GM19351 (cell line): ENCODE results near the gene RGL1.

Experiments used
- ATAC-seq: cut with Tn5 transposase; IDR thresholded peaks from one replicate; pipeline ENCODE4 v1.9.1; 2021; ENCODE audit warnings: mild to moderate bottlenecking, moderate library complexity; ENCODE audit not compliant: unreplicated experiment

The RGL1 gene

GRCh38 chr1:183817576-183818288 lies 12.8 kb downstream of the RGL1 start:
- no peak for ATAC-seq

- ATAC-seq: no peak
These were observed 14.1 kb downstream of the RGL1 start for GRCh38 chr1:183819059-183819458.

GRCh38 chr1:183821309-183821888 lies 16.5 kb downstream of the RGL1 start:
- ATAC-seq: no peak

DNA sequence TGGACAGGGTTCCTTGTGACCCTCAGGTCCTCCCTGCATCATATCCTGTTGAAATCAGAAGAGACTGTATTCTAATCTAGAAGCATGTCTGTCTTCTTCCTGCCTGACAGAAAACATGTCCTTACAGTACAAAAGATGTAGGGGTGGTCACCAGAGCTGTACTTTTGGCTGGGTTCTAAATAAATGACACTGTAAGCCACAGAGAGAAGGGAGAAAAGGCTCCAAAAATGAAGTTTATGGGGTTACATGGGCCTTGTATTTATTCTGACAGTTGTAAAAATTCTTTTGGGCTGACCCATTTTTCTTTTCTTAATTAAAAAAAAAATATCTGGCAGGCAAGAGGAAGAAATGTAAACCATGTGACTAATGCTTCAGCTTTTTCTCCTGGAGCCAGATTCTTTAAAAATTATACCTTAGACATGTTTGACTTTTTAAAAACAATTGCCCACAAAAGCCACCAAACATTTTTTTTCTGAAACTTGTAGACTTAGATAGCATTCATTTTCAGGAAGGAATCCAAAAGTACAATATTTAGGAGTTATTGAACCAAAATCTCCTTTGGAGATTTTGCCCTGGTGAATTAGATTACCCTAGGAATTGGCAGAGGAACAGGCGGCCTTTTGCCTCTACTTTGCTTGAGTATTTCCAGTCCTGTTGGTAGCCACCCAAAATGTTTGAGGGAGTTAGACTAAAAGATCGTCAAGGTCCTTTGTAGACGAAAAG lies 17.1 kb downstream of the RGL1 start:
- ATAC-seq: no peak

- no peak for ATAC-seq
These were observed 19.4 kb downstream of the RGL1 start for GRCh38 chr1:183824291-183824690.

GRCh38 chr1:183827801-183828200 lies 22.9 kb downstream of the RGL1 start:
- ATAC-seq: no peak

- ATAC-seq: no peak
These were observed 25.5 kb downstream of the RGL1 start for GRCh38 chr1:183830389-183830788.

GRCh38 chr1:183831311-183831710 lies 26.4 kb downstream of the RGL1 start:
- no peak for ATAC-seq

GRCh38 chr1:183832459-183832858 lies 27.5 kb downstream of the RGL1 start:
- ATAC-seq: no peak

- ATAC-seq: no peak
These were observed 29.6 kb downstream of the RGL1 start for GRCh38 chr1:183834568-183834967.

- ATAC-seq: no peak
These were observed 31.7 kb downstream of the RGL1 start for GRCh38 chr1:183836598-183836997.

DNA sequence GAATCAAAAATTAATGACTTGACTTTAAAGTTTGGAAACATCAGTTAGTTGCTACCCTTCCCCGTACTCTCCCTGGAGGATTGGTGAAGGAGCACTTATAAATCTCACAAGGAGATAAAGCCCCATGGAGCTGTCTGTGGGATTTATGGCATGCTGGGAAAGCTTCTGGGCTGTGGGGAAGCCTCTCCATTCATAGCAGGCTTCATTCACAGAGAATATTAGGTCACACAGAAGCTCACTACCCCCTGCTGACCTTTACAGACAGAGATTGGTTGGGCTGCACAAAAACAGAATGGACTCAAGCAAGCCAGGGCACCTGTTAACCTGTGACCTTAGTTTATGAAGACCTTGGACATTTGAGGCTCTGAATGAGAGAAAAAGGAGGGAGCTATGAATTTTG lies 32.1 kb downstream of the RGL1 start:
- ATAC-seq: no peak

- no peak for ATAC-seq
These were observed 33.3 kb downstream of the RGL1 start for GRCh38 chr1:183838221-183838620.

DNA sequence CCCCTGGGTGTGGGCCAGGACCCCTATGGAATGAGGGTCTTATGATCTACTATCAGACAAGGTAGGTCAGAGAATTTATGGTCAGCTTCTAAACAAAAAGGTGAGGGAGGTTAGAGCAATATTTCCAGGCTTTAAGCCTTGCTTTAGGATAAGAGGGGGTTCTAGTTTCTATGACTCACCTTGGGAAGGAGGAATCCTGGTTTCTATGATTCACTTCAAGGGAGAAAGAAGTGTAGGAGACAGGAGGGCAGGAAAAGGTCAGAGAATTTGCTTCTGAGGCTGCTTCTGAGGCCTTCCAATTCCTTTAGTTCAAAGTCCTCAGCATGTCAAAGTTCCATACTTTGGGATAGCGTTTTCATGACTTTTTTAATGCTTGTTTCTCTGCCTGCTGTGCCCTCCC lies 35.2 kb downstream of the RGL1 start:
- no peak for ATAC-seq

- peak; percentile 46 for ATAC-seq
These were observed 36.6 kb downstream of the RGL1 start for GRCh38 chr1:183841550-183841949.

DNA sequence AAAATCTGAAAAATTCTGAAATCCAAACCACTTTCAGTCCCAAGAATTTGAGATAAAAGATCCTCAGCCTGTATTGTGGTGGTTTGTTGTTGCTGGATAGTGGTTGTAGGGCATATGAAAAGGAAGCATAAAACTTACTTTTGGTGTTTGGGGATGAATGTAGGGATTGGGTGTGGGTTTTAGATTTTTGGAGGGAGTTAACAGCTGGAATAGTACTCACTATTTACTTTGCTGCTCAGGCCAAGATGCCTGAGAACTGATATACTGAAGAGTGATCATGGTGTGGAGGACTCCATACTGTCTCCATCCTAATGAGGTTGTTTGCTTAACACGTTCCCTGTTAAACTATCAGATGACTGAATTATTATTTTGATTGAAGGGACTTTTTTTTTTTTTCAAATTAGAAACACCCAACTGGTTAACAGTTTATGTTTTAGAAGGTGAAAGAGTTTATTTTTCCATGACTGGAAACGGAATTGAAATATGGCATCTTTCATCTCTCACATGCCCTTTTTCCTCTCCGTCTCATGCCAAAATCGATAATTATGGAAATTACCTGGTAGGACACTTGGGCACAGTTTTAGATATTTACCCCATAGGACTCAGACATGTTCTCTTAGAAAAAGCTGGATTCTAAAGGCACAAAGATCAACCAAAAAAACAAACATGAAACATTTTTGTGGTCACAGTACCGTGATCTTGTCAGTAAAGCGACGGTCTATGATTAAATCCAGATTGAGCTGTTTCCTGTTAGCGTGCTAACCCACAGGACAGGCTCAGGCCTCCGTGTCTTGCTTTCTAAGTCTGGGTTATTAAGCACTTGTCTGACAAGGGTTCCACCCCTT lies 37.3 kb downstream of the RGL1 start:
- ATAC-seq: peak; percentile 90

DNA sequence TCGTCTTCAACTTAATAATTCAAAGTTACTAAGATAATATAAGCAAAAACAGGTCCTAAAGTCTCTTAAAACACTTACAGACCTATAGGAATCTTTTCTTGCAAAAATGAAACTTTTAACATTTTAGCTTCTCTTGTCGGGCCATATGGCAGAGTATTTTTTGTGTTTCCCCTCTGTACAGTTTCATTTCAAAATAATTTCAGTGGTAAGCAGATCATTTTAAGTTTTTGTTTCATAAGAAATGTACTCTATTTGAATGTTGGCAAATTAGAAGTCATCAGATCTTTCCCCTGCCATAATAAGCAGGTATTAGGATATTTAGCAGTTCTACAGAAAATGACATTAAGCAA lies 37.9 kb downstream of the RGL1 start:
- ATAC-seq: peak; percentile 39

DNA sequence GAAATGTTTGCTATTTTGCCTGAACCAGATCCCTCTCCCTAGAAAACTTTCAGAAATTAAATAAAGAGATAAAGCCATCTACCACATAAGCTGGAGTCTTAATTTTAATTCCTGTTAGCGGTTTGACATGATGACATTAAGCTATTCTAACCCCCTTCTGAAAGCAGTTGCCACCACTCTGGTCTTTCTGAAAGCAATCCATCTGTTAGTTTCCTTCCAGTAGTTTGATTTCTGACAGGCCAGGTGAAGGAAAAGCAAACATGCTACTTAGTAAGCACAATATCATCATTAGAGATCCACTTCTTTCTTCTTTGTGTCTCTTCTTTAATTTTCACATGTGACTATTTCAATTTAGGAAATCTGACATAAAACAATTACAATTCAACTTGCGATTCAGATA lies 39.9 kb downstream of the RGL1 start:
- no peak for ATAC-seq

GRCh38 chr1:183845681-183846080 lies 40.8 kb downstream of the RGL1 start:
- no peak for ATAC-seq

DNA sequence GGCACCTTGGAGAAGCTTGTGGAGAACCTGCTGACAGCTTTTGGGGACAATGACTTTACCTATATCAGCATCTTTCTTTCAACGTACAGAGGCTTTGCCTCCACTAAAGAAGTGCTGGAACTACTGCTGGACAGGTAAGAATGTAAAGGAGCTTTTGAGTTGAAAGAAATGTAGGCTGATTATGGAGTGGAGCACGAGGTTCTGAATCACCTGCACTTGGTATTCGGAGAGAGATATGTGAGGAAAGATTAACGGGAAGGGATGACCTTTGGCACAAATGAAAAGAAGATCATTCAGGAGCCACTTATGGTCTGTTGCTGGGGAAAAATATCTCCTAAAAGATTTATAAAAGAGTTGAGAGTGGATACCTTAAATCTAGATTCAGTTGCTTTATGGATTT lies 42.7 kb downstream of the RGL1 start:
- ATAC-seq: no peak

- ATAC-seq: no peak
These were observed 45.9 kb downstream of the RGL1 start for GRCh38 chr1:183850852-183851251.
